DMS153 treated with DMSO at 0.1 percent for 48 hours (cell line): ENCODE results near the gene ECT2L.
A peak's percentile ranks its signal among the peaks of the same experiment; 100 is the strongest.

ENCODE experiments used
- DNase-seq: peaks from one replicate; lab custom pipeline; 2025; ENCODE audit not compliant: unreplicated experiment; lab: John Stamatoyannopoulos, UW

The ECT2L gene

GRCh38 chr6:138805016-138805765, 9.3 kb downstream of the ECT2L start:
- no peak for DNase-seq

GRCh38 chr6:138806889-138807288, 11.0 kb downstream of the ECT2L start:
- no peak for DNase-seq

- no peak for DNase-seq
Measured at GRCh38 chr6:138809677-138810076, 13.8 kb downstream of the ECT2L start.

GRCh38 chr6:138811866-138812265, 16.0 kb downstream of the ECT2L start:
- DNase-seq = no peak

- peak; percentile 90 for DNase-seq
Measured at GRCh38 chr6:138814179-138814834, 18.4 kb downstream of the ECT2L start.

GRCh38 chr6:138815221-138815620, 19.3 kb downstream of the ECT2L start:
- no peak for DNase-seq

GRCh38 chr6:138815797-138816528, 20.1 kb downstream of the ECT2L start:
- DNase-seq = peak; percentile 81

GRCh38 chr6:138817799-138818198, 21.9 kb downstream of the ECT2L start:
- peak; percentile 86 for DNase-seq

GRCh38 chr6:138818496-138819194, 22.8 kb downstream of the ECT2L start:
- DNase-seq = no peak

- no peak for DNase-seq
Measured at GRCh38 chr6:138821519-138821918, 25.6 kb downstream of the ECT2L start.

GRCh38 chr6:138824482-138825144, 28.7 kb downstream of the ECT2L start:
- DNase-seq = no peak

GRCh38 chr6:138830248-138830647, 34.4 kb downstream of the ECT2L start:
- DNase-seq = no peak

- no peak for DNase-seq
Measured at GRCh38 chr6:138832182-138832581, 36.3 kb downstream of the ECT2L start.

GRCh38 chr6:138833816-138834539, 38.1 kb downstream of the ECT2L start:
- peak; percentile 74 for DNase-seq

GRCh38 chr6:138837246-138837645, 41.4 kb downstream of the ECT2L start:
- DNase-seq = no peak

- no peak for DNase-seq
Measured at GRCh38 chr6:138844192-138844591, 48.3 kb downstream of the ECT2L start.

GRCh38 chr6:138847884-138848283, 52.0 kb downstream of the ECT2L start:
- DNase-seq = no peak

GRCh38 chr6:138848461-138848860, 52.6 kb downstream of the ECT2L start:
- no peak for DNase-seq

GRCh38 chr6:138849791-138850190, 53.9 kb downstream of the ECT2L start:
- no peak for DNase-seq

GRCh38 chr6:138856654-138857053, 60.8 kb downstream of the ECT2L start:
- DNase-seq = no peak
